A549 (cell line): ENCODE data around the gene SH3BP5L.

Experiments
- POLR2A ChIP-seq: IDR thresholded peaks from 2 replicates; pipeline ENCODE4 v1.6.1; 2012; ENCODE audit warnings: mild to moderate bottlenecking, low read length
- RFX5 ChIP-seq: fragments of 450-650 bp; IDR thresholded peaks from 2 replicates; pipeline ENCODE4 v1.7.1; 2014; ENCODE audit warnings: antibody characterized with exemption, mild to moderate bottlenecking, moderate library complexity
- SMC3 ChIP-seq: fragments of >200 bp; sonication (Bioruptor Twin); formaldehyde crosslinking; IDR thresholded peaks from 3 replicates; pipeline ENCODE4 v1.6.1; 2018; ENCODE audit warnings: inconsistent platforms

GRCh38 chr1:248782416-248783141, 43.1 kb downstream of the SH3BP5L start:
- no peak for TF ChIP-seq SMC3
- no peak for TF ChIP-seq POLR2A
- TF ChIP-seq RFX5, result no peak
